ENCODE results near the gene NTF4. TPM values are rescaled to one million over a fixed set of nuclear protein-coding genes. Genes with fewer than 3 reads are reported as not detected.

Gene NTF4
- total RNA-seq, 1 experiment from 2014 or later: 10.2 TPM

GRCh38 chr19:49111218-49111998, 46.8 kb upstream of the NTF4 start:
- H3K9me3 Mint-ChIP-seq (ENCODE audit: unreplicated experiment): no peaks in the 10 kb centered on the region
- H3K9me3 ChIP-seq: no peaks in the 10 kb centered on the region
- peaks cover 1% of the 10 kb centered on the region; the same call in 1 of the 2 replicates for H3K36me3 ChIP-seq (ENCODE audit: control insufficient read depth, insufficient read depth, low read length)
- intact Hi-C loops (cut with micrococcal nuclease; ENCODE audit: unreplicated experiment): no loop called here
- TF ChIP-seq CTCF (IDR thresholded peaks at IDR 0.05; ENCODE audit: insufficient read depth in 1 of 2, low read depth in 1 of 2, low read length in 1 of 2, severe bottlenecking in 1 of 2, unreplicated experiment in 1 of 2): no peak
- no peak overlapping the region for H3K4me3 ChIP-seq (ENCODE audit: low read depth, low read length)
- no peaks in the 10 kb centered on the region for H3K27me3 Mint-ChIP-seq (ENCODE audit: insufficient read depth, unreplicated experiment)
- H3K36me3 Mint-ChIP-seq (ENCODE audit: insufficient read depth, unreplicated experiment): peaks cover 40% of the 10 kb centered on the region
- POLR2A ChIA-PET: interaction anchor here (0.5 to 0.6 kb wide), 2 partner anchors 37 to 1094 kb away, joined by 4 to 5 read pairs; no protein-coding TSS in a partner anchor
- H3K4me1 ChIP-seq: 0 out of 2 replicates have a peak, but pooled peaks cover 4% of the 10 kb centered on the region
- CTCF ChIA-PET: interaction anchor here (0.6 to 0.8 kb wide), 4 partner anchors 14 to 653 kb away, joined by 3 to 9 read pairs (median 4); no protein-coding TSS in a partner anchor
- H3K27ac Mint-ChIP-seq (ENCODE audit: unreplicated experiment): no peak overlapping the region
- peaks cover 20% of the 10 kb centered on the region for H3K4me1 Mint-ChIP-seq (ENCODE audit: low read depth, unreplicated experiment)
- no peak overlapping the region for H3K4me3 Mint-ChIP-seq (ENCODE audit: unreplicated experiment)
- no peaks in the 10 kb centered on the region for H3K27me3 ChIP-seq (replicated peaks; ENCODE audit: control insufficient read depth, insufficient read depth, low read length)
- BruUV-seq (replicated peaks): no TSS peak
- no peak for DNase-seq

- Histone ChIP-seq H3K36me3 (ENCODE audit: control insufficient read depth, insufficient read depth, low read length) (peaks cover 3% of the 10 kb centered on the region; the same call in 1 of the 2 replicates), H3K4me1 (0 out of 2 replicates have a peak, but pooled peaks cover 4% of the 10 kb centered on the region), H3K9me3 (no peaks in the 10 kb centered on the region), H3K27me3 (replicated peaks; ENCODE audit: control insufficient read depth, insufficient read depth, low read length) (no peaks in the 10 kb centered on the region), H3K4me3 (ENCODE audit: low read depth, low read length) (no peak overlapping the region)
- no peak for DNase-seq
- peaks cover 17% of the 10 kb centered on the region for H3K4me1 Mint-ChIP-seq (ENCODE audit: low read depth, unreplicated experiment)
- H3K9me3 Mint-ChIP-seq (ENCODE audit: unreplicated experiment): no peaks in the 10 kb centered on the region
- POLR2A ChIA-PET: interaction anchor here (0.5 to 0.6 kb wide), 2 partner anchors 38 to 173 kb away, joined by 5 read pairs; no protein-coding TSS in a partner anchor
- H3K36me3 Mint-ChIP-seq (ENCODE audit: insufficient read depth, unreplicated experiment): peaks cover 48% of the 10 kb centered on the region
- intact Hi-C loops (cut with micrococcal nuclease; ENCODE audit: unreplicated experiment): no loop called here
- no peak for TF ChIP-seq CTCF (IDR thresholded peaks at IDR 0.05; ENCODE audit: insufficient read depth in 1 of 2, low read depth in 1 of 2, low read length in 1 of 2, severe bottlenecking in 1 of 2, unreplicated experiment in 1 of 2)
- no peaks in the 10 kb centered on the region for H3K27me3 Mint-ChIP-seq (ENCODE audit: insufficient read depth, unreplicated experiment)
- H3K27ac Mint-ChIP-seq (ENCODE audit: unreplicated experiment): no peak overlapping the region
- no peak overlapping the region for H3K4me3 Mint-ChIP-seq (ENCODE audit: unreplicated experiment)
- CTCF ChIA-PET: interaction anchor here (0.7 kb wide), 1 partner anchor 13 kb away, joined by 5 read pairs; no protein-coding TSS in a partner anchor
- BruUV-seq (replicated peaks): no TSS peak
These were observed 45.9 kb upstream of the NTF4 start for GRCh38 chr19:49110567-49110966.

- POLR2A ChIA-PET: no interaction called here
- no peak overlapping the region for H3K4me3 Mint-ChIP-seq (ENCODE audit: unreplicated experiment)
- no peaks in the 10 kb centered on the region for H3K4me1 ChIP-seq
- BruUV-seq (replicated peaks): no TSS peak
- peaks cover 17% of the 10 kb centered on the region for H3K4me1 Mint-ChIP-seq (ENCODE audit: low read depth, unreplicated experiment)
- no peak overlapping the region for H3K4me3 ChIP-seq (ENCODE audit: low read depth, low read length)
- no peak for DNase-seq
- H3K27me3 ChIP-seq (replicated peaks; ENCODE audit: control insufficient read depth, insufficient read depth, low read length): no peaks in the 10 kb centered on the region
- H3K9me3 Mint-ChIP-seq (ENCODE audit: unreplicated experiment): no peaks in the 10 kb centered on the region
- CTCF ChIA-PET: interaction anchor here (0.6 to 1.8 kb wide), 3 partner anchors 12 to 135 kb away, joined by 3 to 7 read pairs (median 4); no protein-coding TSS in a partner anchor
- H3K36me3 Mint-ChIP-seq (ENCODE audit: insufficient read depth, unreplicated experiment): peaks cover 56% of the 10 kb centered on the region
- no peaks in the 10 kb centered on the region for H3K9me3 ChIP-seq
- no peak overlapping the region for H3K27ac Mint-ChIP-seq (ENCODE audit: unreplicated experiment)
- H3K27me3 Mint-ChIP-seq (ENCODE audit: insufficient read depth, unreplicated experiment): no peaks in the 10 kb centered on the region
- H3K36me3 ChIP-seq (ENCODE audit: control insufficient read depth, insufficient read depth, low read length): peaks cover 3% of the 10 kb centered on the region; the same call in 1 of the 2 replicates
- TF ChIP-seq CTCF (IDR thresholded peaks at IDR 0.05; ENCODE audit: insufficient read depth in 1 of 2, low read depth in 1 of 2, low read length in 1 of 2, severe bottlenecking in 1 of 2, unreplicated experiment in 1 of 2): no peak
- intact Hi-C loops (cut with micrococcal nuclease; ENCODE audit: unreplicated experiment): no loop called here
These were observed 45.1 kb upstream of the NTF4 start for GRCh38 chr19:49109569-49110233.

Measured in Caco-2 (cell line).